Suppressor macrophage treated with lipopolysaccharide for 1 hour (primary cell): Measurements from ENCODE around the gene TM7SF2.
"Not testable (repeated sequence)": the region's sequence is repeated elsewhere in the genome, so short reads cannot be mapped to it uniquely, and the experiment has no call there.

Source experiments
- DNase-seq, 3 donors: peaks; one replicate each; pipeline ENCODE4 v3.0.0-alpha.2; 2020 to 2022

The TM7SF2 gene

GRCh38 chr11:65130631-65131416 lies 19.2 kb downstream of the TM7SF2 start:
- no peak for DNase-seq

DNA sequence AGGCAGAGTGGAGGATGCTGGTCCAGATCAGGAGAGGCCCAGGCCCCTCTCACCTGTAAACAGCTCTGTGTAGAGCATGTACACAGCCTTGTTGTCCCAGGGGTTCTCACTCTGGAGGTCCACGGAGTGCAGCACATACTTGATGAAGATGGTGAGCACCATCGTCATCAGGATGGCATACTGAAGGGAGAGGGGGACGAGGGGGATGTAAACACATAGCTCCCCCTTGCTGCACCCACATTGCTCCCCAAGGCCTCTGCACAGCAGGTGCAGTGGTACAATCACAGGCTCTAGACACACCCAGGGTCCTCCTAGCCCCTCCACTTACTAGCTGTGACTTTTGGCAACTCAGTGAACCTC lies 19.7 kb downstream of the TM7SF2 start:
- DNase-seq = no peak

GRCh38 chr11:65131895-65132237 lies 20.2 kb downstream of the TM7SF2 start:
- DNase-seq = no peak

DNA sequence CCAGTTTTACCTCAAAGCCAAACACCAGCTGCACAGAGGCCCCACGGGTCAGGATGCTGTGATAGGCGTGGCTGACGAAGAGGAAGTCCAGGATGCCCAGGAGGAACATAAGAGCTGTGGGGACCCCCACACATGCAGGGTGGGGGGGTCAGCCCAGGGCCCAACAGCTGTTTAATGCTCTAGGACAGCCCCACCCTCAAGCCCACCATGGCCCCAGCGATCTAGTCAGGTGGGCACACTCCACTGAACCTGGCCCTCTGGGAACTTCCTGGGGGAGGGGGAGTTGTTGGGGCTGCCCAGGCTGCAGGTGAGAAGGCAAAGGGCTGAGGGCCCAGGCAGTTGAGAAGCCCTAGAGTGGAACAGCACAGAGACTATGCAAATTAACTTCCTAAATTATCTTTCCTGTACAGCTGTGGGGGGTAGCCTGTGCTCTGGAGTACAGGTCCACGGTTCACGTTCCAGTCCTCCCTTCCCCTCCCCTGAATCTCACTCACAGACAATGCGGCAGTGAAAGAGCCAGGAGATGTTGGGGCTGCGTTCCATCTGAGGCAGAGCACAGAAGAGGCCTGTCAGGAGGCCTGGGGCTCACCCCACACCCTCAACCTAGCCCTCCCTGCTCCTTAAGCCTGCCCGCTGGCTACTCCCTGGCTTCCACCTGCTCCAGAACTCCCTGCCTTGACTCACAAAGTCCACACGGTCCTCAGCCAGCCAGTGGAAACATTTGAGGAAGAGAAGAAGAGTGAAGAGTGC lies 20.7 kb downstream of the TM7SF2 start:
- DNase-seq = no peak

GRCh38 chr11:65132988-65133700 lies 21.5 kb downstream of the TM7SF2 start:
- DNase-seq = peak; percentile 39 to 65 (median 44)

GRCh38 chr11:65133724-65134123 lies 22.1 kb downstream of the TM7SF2 start:
- peak in 1 of 3 donors; percentile 14 for DNase-seq

- DNase-seq = peak; percentile 90 to 95 (median 92)
Observed at GRCh38 chr11:65134240-65134951, 22.7 kb downstream of the TM7SF2 start, which contains the start of gene SYVN1. TSS of gene SYVN1 (minus strand) at chr11:65134519. CDS start at chr11:65133601, 918 bp downstream.

- peak; percentile 89 to 93 (median 90) for DNase-seq
Observed at GRCh38 chr11:65134952-65135632, 23.4 kb downstream of the TM7SF2 start.

- DNase-seq = no peak
Observed at GRCh38 chr11:65135633-65136145, 24.0 kb downstream of the TM7SF2 start.

- no peak for DNase-seq
Observed at GRCh38 chr11:65136515-65137096, 24.9 kb downstream of the TM7SF2 start.

DNA sequence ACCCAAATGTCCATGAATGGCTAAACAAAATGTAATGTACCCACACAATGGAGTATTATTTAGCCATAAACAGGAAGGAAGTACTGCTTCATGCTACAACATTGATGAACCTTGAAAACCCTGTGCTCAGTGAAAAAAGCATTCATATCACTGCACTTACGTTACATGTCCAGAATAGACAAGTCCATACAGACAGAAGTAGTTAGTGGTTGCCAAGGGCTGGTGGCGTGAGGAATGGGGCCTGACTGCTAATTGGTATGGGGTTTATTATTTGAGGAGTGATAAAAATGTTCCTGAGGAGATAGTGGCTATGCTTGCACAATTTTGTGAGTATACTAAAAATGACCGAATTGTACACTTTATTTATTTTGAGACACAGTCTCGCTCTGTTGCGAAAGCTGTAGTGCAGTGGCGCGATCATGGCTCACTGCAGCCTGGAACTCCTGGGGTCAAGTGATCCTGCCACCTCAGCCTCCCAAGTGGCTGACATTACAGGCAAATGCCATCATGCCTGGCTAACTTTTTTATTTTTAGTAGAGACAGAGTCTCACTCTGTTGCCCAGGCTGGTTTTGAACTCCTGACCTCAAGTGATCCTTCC lies 30.3 kb downstream of the TM7SF2 start:
- DNase-seq = no peak

- no peak for DNase-seq
Observed at GRCh38 chr11:65147352-65148075, 35.8 kb downstream of the TM7SF2 start.

GRCh38 chr11:65148657-65149056 lies 37.0 kb downstream of the TM7SF2 start:
- no peak for DNase-seq

DNA sequence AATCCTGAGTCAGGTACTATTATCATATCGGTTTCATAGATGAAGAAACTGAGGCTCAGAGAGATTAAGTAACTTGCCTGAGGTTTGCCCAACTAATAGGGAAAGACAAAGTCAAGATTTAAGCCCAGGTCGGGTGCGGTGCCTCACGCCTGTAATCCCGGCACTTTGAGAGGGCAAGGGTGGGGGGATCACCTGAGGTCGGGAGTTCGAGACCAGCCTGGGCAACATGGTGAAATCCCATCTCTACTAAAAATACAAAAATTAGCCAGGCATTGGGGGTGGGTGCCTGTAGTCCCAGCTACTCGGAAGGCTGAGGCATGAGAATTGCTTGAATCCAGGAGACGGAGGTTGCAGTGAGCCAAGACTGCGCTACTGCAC lies 38.4 kb downstream of the TM7SF2 start:
- not testable (repeated sequence) for DNase-seq

GRCh38 chr11:65150509-65151299 lies 39.0 kb downstream of the TM7SF2 start:
- DNase-seq = peak; percentile 92 to 93 (median 93)

DNA sequence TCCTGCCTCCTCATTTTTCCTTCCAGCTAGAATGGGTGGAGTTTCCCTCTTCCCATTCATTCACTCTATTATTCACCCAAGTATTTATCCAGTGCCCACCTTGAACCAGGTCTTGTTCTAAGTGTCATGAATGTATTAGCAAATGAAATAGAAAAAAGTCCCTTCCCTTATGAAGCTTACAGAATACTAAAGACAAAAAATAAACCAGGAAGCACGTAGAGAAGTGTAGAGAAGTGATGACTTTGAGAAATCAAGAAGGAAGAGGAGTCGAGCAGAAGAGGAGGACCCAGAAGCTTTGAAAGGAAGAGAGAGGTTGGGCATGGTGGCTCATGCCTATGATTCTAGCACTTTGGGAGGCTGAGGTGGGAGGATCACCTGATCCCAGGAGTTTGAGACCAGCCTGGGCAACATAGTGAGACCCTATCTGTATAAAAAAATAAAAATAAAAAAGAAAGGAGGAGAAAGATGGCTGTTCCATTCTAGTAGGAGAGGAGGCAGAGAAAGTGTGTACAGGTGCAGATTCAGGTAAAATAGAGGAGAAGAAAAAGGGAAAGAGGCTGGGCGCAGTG lies 39.7 kb downstream of the TM7SF2 start:
- DNase-seq = peak; percentile 20 to 40 (median 30)

DNA sequence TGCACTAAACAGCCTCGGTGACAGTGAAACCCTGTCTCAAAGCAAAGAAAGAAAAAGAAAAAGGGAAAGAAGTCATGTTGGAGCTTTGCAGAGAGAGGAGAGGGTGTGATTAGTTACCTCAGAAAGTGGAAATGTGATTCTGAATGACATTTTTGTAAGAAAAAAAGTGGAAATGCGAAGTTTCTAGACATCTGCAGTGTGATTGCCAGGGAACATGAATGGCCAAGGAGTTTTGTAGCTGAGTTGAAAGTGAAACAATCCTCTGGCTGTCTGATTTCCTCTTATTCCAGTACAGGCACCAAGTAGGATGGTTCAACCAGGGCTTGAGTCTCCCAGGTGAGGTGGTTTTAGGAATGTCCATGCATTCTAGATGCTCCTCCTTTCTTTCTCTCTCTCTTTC lies 40.5 kb downstream of the TM7SF2 start:
- peak; percentile 36 to 57 (median 42) for DNase-seq

DNA sequence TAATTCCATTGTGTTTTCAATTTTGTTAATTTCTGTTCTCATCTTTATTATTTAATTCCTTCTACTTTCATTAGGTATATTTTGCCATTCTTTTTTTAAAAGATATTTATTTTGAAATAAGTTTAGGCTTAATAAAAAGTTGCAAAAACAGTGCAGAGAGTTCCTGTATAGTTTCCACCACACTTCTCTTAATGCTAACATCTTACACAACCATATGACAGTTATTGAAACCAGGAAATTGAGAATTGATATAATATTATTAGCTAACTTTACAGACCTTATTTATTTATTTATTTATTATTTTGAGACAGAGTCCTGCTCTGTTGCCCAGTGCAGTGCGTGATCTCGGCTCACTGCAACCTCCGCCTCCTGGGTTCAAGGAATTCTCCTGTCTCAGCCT lies 44.6 kb downstream of the TM7SF2 start:
- DNase-seq = no peak

DNA sequence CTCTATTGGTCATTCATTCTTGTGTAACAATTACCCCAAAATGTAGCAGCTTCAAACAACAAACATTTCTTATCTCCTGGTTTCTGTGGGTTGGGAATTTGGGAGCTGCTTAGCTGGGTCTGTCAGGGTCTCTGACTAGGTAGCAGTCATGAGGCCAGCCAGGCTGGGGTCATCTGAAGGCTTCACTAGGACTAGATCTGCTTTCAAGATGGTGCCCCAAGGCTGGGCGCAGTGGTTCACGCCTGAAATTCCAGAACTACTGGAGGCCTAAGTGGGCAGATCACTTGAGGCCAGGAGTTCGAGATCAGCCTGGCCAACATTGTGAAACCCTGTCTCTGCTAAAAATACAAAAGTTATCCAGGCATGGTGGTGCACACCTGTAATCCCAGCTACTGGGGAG lies 45.3 kb downstream of the TM7SF2 start:
- no peak for DNase-seq
